Measurements from ENCODE around the gene CPNE1. TPM values are rescaled to one million over a fixed set of nuclear protein-coding genes. Genes with fewer than 3 reads are reported as not detected.

CPNE1 gene
- polyA plus RNA-seq, 5 donors: 140 to 259 (median 202) TPM

Other genes starting within 250 kb of the CPNE1 start
- under 1 TPM; 0.50 to 0.94 (median 0.72) TPM for gene GDF5, start 226.7 kb downstream of the CPNE1 start, polyA plus RNA-seq (ENCODE audit: insufficient read depth in 1 of 5, insufficient read length in 5 of 5, low replicate concordance in 1 of 5)
- gene CEP250, start 209.3 kb downstream of the CPNE1 start, polyA plus RNA-seq (ENCODE audit: insufficient read depth in 1 of 5, insufficient read length in 5 of 5, low replicate concordance in 1 of 5): 10 to 100 TPM; 49.0 to 68.7 (median 63.3) TPM
- not detected for gene C20orf173, start 135.2 kb downstream of the CPNE1 start, polyA plus RNA-seq (ENCODE audit: insufficient read depth in 1 of 5, insufficient read length in 5 of 5, low replicate concordance in 1 of 5)
- gene ERGIC3, start 122.8 kb downstream of the CPNE1 start, polyA plus RNA-seq (ENCODE audit: insufficient read depth in 1 of 5, insufficient read length in 5 of 5, low replicate concordance in 1 of 5): 100 to 1,000 TPM; 300 to 394 (median 370) TPM
- 1 to 10 TPM in 4 of 5 donors, under 1 TPM in 1; 0.76 to 2.1 (median 1.9) TPM for gene SPAG4, start 49.1 kb downstream of the CPNE1 start, polyA plus RNA-seq (ENCODE audit: insufficient read depth in 1 of 5, insufficient read length in 5 of 5, low replicate concordance in 1 of 5)
- gene RBM12, start within 50 bp of the CPNE1 start, polyA plus RNA-seq (ENCODE audit: insufficient read depth in 1 of 5, insufficient read length in 5 of 5, low replicate concordance in 1 of 5): 100 to 1,000 TPM in 2 of 5 donors, 10 to 100 TPM in 3; 70.9 to 106 (median 88.4) TPM
- gene NFS1, start 34.5 kb upstream of the CPNE1 start, polyA plus RNA-seq (ENCODE audit: insufficient read depth in 1 of 5, insufficient read length in 5 of 5, low replicate concordance in 1 of 5): 10 to 100 TPM; 18.6 to 20.1 (median 19.3) TPM
- gene ROMO1, start 34.5 kb upstream of the CPNE1 start, polyA plus RNA-seq (ENCODE audit: insufficient read depth in 1 of 5, insufficient read length in 5 of 5, low replicate concordance in 1 of 5): 100 to 1,000 TPM in 1 of 5 donors, 10 to 100 TPM in 4; 41.5 to 115 (median 62.7) TPM
- gene RBM39, start 77.4 kb upstream of the CPNE1 start, polyA plus RNA-seq (ENCODE audit: insufficient read depth in 1 of 5, insufficient read length in 5 of 5, low replicate concordance in 1 of 5): 100 to 1,000 TPM; 502 to 797 (median 733) TPM
- gene PHF20, start 107.1 kb upstream of the CPNE1 start, polyA plus RNA-seq (ENCODE audit: insufficient read depth in 1 of 5, insufficient read length in 5 of 5, low replicate concordance in 1 of 5): 10 to 100 TPM; 31.2 to 52.6 (median 41.9) TPM

All from right lung (tissue), 5 donors.